Measurements from ENCODE around the gene NF1.

The NF1 gene

GRCh38 chr17:31226373-31226772 lies 131.6 kb downstream of the NF1 start:
- no peak for TF ChIP-seq CTCF (IDR thresholded peaks at IDR 0.05; ENCODE audit: low read depth, low read length, missing control alignments)
- DNase-seq (ENCODE audit: low read depth): no peak
- in situ Hi-C loops (cut with HindIII; ENCODE audit: low sequenced_read_pairs): no loop called here
- H3K4me3 ChIP-seq (ENCODE audit: low read depth, low read length): no peak overlapping the region

DNA sequence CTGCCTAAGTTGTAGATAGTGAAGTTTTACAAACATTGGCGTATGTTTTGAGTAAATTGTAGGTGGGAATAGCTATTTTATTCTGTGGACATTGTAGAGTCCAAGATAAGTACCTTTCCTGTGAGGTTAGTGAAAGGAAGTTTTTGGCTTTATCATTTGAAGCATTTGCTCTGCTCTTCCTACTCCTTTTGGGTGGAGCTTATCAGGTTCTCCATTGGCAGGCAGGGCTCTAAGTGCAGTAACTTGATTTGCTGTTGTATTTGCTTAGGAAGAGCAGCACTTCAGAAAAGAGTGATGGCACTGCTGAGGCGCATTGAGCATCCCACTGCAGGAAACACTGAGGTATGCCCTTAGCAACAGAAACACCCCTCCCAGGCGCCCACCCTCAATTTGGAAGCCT lies 132.2 kb downstream of the NF1 start:
- no peak overlapping the region for H3K4me3 ChIP-seq (ENCODE audit: low read depth, low read length)
- no peak for DNase-seq (ENCODE audit: low read depth)
- TF ChIP-seq CTCF (IDR thresholded peaks at IDR 0.05; ENCODE audit: low read depth, low read length, missing control alignments): no peak
- in situ Hi-C loops (cut with HindIII; ENCODE audit: low sequenced_read_pairs): no loop called here

DNA sequence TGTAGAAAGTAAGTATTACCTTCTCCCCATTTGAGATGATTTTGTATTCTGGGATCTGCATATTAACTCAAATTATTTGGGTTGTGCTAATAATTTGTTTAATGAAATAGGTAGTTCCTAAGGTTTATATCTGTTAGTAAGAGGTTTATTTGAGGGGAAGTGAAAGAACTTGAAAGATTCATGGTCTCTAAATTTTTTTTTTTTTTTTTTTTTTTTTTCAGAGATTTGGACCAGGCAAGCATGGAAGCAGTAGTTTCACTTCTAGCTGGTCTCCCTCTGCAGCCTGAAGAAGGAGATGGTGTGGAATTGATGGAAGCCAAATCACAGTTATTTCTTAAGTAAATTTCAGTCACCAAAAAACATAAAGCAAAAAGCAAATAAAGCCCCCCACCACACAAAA lies 137.1 kb downstream of the NF1 start:
- no peak for DNase-seq (ENCODE audit: low read depth)
- in situ Hi-C loops (cut with HindIII; ENCODE audit: low sequenced_read_pairs): no loop called here
- no peak for TF ChIP-seq CTCF (IDR thresholded peaks at IDR 0.05; ENCODE audit: low read depth, low read length, missing control alignments)
- H3K4me3 ChIP-seq (ENCODE audit: low read depth, low read length): no peak overlapping the region

DNA sequence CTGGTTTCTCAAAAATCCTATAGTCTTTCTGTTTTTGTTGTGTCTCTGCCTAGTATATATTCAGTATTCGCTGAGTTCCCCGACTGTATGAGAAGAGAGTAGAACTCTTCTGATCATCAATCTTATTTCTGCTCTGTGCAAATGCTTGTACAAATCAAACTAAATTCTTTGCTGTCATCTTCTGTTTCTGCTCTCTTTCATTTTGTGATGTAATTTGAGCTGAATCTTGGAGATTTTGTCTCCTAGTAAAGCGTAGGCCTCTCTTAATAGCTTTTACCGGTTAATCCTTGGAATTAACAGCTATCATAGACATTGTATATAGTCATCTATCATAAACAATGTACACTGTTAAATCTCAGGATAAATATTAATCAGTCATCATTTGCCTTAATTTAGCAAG lies 140.3 kb downstream of the NF1 start:
- no peak for TF ChIP-seq CTCF (IDR thresholded peaks at IDR 0.05; ENCODE audit: low read depth, low read length, missing control alignments)
- no peak for DNase-seq (ENCODE audit: low read depth)
- H3K4me3 ChIP-seq (ENCODE audit: low read depth, low read length): no peak overlapping the region
- in situ Hi-C loops (cut with HindIII; ENCODE audit: low sequenced_read_pairs): no loop called here

DNA sequence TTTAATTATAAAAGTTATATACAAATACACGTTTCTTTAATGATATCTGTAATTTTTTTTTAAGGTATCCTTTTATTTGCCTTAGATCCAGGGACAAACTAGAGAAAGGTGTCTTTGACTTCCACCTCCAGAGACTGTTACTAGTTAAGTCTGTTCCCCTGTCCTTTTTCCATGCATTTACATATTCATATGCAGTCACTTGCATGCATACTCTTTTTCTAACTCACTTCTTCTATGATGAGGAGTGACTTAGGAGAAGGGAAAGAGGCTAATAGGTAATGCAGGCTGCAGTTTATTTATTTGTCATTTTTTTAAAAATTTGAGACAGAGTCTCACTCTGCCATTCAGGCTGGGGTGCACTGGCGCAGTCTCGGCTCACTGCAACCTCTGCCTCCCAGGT lies 141.4 kb downstream of the NF1 start:
- DNase-seq (ENCODE audit: low read depth): no peak
- H3K4me3 ChIP-seq (ENCODE audit: low read depth, low read length): no peak overlapping the region
- no peak for TF ChIP-seq CTCF (IDR thresholded peaks at IDR 0.05; ENCODE audit: low read depth, low read length, missing control alignments)
- in situ Hi-C loops (cut with HindIII; ENCODE audit: low sequenced_read_pairs): no loop called here

- H3K4me3 ChIP-seq (ENCODE audit: low read depth, low read length): no peak overlapping the region
- no peak for DNase-seq (ENCODE audit: low read depth)
- TF ChIP-seq CTCF (IDR thresholded peaks at IDR 0.05; ENCODE audit: low read depth, low read length, missing control alignments): no peak
- in situ Hi-C loops (cut with HindIII; ENCODE audit: low sequenced_read_pairs): no loop called here
Measured at GRCh38 chr17:31236712-31237111, 141.9 kb downstream of the NF1 start.

DNA sequence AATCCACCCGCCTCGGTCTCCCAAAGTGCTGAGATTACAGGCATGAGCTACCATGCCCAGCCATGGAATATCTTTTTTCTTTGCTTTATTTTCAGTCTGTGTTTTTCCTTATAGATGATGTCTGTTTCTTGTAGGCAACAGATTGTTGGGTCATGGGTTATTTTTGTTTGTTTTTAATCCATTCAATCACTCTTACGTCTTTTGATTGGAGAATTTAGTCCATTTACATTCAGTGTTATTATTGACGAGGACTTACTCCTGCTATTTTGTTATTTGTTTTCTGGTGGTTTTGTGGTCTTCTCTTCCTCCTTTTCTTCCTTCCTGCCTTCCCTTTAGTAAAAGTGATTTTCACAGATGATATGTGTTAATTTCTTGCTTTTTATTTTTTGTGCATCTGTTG lies 146.3 kb downstream of the NF1 start:
- no peak for TF ChIP-seq CTCF (IDR thresholded peaks at IDR 0.05; ENCODE audit: low read depth, low read length, missing control alignments)
- no peak overlapping the region for H3K4me3 ChIP-seq (ENCODE audit: low read depth, low read length)
- no peak for DNase-seq (ENCODE audit: low read depth)
- in situ Hi-C loops (cut with HindIII; ENCODE audit: low sequenced_read_pairs): no loop called here

Data from astrocyte of the cerebellum (primary cell).